Measurements from ENCODE around the gene RIPPLY2. TPM values are rescaled to one million over a fixed set of nuclear protein-coding genes. Genes with fewer than 3 reads are reported as not detected.

The RIPPLY2 gene
- total and polyA plus RNA-seq, 7 donors: 0.41 TPM; not detected in 6

- Histone ChIP-seq H3K27ac (no peak overlapping the region), H3K4me3 (no peak overlapping the region), H3K4me1 (peaks cover 0 to 27% (median 18%) of the 10 kb centered on the region in 4 donors), H3K9me3 (no peaks in the 10 kb centered on the region), H3K27me3 (peaks cover 0 to 10% (median 0%) of the 10 kb centered on the region in 3 donors), H3K36me3 (no peaks in the 10 kb centered on the region)
- intact Hi-C loops (cut with DNase I): loop anchor here (5.0 kb wide), 1 partner anchor 373 kb away; the partner anchor contains the start of gene CEP162
- DNase-seq: no peak
- TF ChIP-seq CTCF (IDR thresholded peaks at IDR 0.05): no peak
- no peak for TF ChIP-seq POLR2AphosphoS5 (IDR thresholded peaks at IDR 0.05)
- TF ChIP-seq POLR2A (IDR thresholded peaks at IDR 0.05): no peak
- no peak for TF ChIP-seq EP300 (IDR thresholded peaks at IDR 0.05)
- 47 to 57% methylated on average over 5 of the region's 5 CpGs for WGBS, 2 donors
Observed at GRCh38 chr6:83854766-83855165, 1.6 kb downstream of the RIPPLY2 start.

- Histone ChIP-seq H3K4me3 (peak within 1 kb of the TSS; percentile 76 to 89 (median 82)), H3K36me3 (peaks cover 0 to 4% (median 1%) of the 10 kb centered on the region in 4 donors), H3K27ac (peak within 1 kb of the TSS; percentile 86 to 90 (median 88)), H3K27me3 (no peaks in the 10 kb centered on the region), H3K4me1 (peaks cover 0 to 35% (median 25%) of the 10 kb centered on the region in 4 donors), H3K9me3 (no peaks in the 10 kb centered on the region)
- TF ChIP-seq CTCF (IDR thresholded peaks at IDR 0.05) (peak in 3 of 4 experiments; percentile 24 to 43 (median 24)), POLR2A (IDR thresholded peaks at IDR 0.05) (peak; percentile 84 to 92), POLR2AphosphoS5 (IDR thresholded peaks at IDR 0.05) (peak; percentile 90 to 97 (median 95)), EP300 (IDR thresholded peaks at IDR 0.05) (no peak)
- 0 to 1% methylated on average over 53 of the region's 53 CpGs for WGBS, 2 donors
- DNase-seq: peak; percentile 97
- intact Hi-C loops (cut with DNase I): loop anchor here (5.0 kb wide), 1 partner anchor 368 kb away; the partner anchor contains the start of gene CEP162
Observed at GRCh38 chr6:83859410-83860358, 6.5 kb downstream of the RIPPLY2 start, which contains the start of gene CYB5R4. Gene CYB5R4, plus strand, starts transcription at chr6:83859689. Its CDS starts 94 bp downstream, at chr6:83859783.

GRCh38 chr6:83860359-83860755, 7.2 kb downstream of the RIPPLY2 start:
- Histone ChIP-seq H3K9me3 (no peaks in the 10 kb centered on the region), H3K36me3 (peaks cover 0 to 11% (median 4%) of the 10 kb centered on the region in 4 donors), H3K27me3 (no peaks in the 10 kb centered on the region), H3K4me3 (peak overlapping the region; percentile 76 to 89 (median 82)), H3K4me1 (peaks cover 0 to 35% (median 25%) of the 10 kb centered on the region in 4 donors), H3K27ac (peak overlapping the region; percentile 86 to 90 (median 88))
- intact Hi-C loops (cut with DNase I): no loop called here
- 6 to 14% methylated on average over 7 of the region's 7 CpGs for WGBS, 2 donors
- DNase-seq: no peak
- no peak for TF ChIP-seq CTCF (IDR thresholded peaks at IDR 0.05)
- TF ChIP-seq POLR2AphosphoS5 (IDR thresholded peaks at IDR 0.05): no peak
- no peak for TF ChIP-seq EP300 (IDR thresholded peaks at IDR 0.05)
- no peak for TF ChIP-seq POLR2A (IDR thresholded peaks at IDR 0.05)

GRCh38 chr6:83860782-83861495, 7.8 kb downstream of the RIPPLY2 start:
- no peaks in the 10 kb centered on the region for H3K27me3 ChIP-seq
- no peak for DNase-seq
- no peak for TF ChIP-seq EP300 (IDR thresholded peaks at IDR 0.05)
- TF ChIP-seq POLR2AphosphoS5 (IDR thresholded peaks at IDR 0.05): no peak
- no peak for TF ChIP-seq POLR2A (IDR thresholded peaks at IDR 0.05)
- TF ChIP-seq CTCF (IDR thresholded peaks at IDR 0.05): no peak
- peaks cover 0 to 35% (median 25%) of the 10 kb centered on the region in 4 donors for H3K4me1 ChIP-seq
- peak overlapping the region; percentile 76 to 89 (median 82) for H3K4me3 ChIP-seq
- 50 to 60% methylated on average over 8 of the region's 8 CpGs for WGBS, 2 donors
- intact Hi-C loops (cut with DNase I): no loop called here
- peaks cover 0 to 16% (median 4%) of the 10 kb centered on the region in 4 donors for H3K36me3 ChIP-seq
- H3K27ac ChIP-seq: no peak overlapping the region
- no peaks in the 10 kb centered on the region for H3K9me3 ChIP-seq
